ENCODE data around the gene XRN1. TPM values are rescaled to one million over a fixed set of nuclear protein-coding genes. Genes with fewer than 3 reads are reported as not detected.

Gene XRN1
- total RNA-seq, 1 donor from 2014 or later, result 23.5 TPM

DNA sequence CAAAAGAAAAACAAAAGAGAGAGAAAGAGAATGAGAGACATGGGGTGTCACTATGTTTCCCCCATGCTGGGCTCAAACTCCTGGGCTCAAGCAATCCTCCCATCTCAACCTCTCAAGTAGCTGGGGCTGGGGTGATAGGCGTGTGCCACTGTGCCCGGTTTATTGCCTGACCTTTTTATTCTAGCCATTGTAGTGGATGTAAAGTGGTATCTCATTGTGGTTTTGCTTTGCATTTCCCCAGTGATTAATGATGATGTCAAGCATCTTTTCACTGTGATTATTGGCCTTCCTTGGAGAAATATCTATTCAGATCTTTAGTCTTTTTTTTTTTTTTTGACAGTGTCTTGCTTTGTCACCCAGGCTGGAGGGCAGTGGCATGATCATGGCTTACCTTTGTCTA is 184.7 kb downstream of the XRN1 start:
- H3K36me3 Mint-ChIP-seq (ENCODE audit: low read depth), result no peaks in the 10 kb centered on the region
- no peak for DNase-seq (ENCODE audit: low read depth, low spot score)
- H3K4me1 Mint-ChIP-seq, result peaks cover 13% of the 10 kb centered on the region
- H3K4me3 Mint-ChIP-seq, result no peak overlapping the region
- TF ChIP-seq CTCF (conservative IDR thresholded peaks at IDR 0.05), result no peak
- no peaks in the 10 kb centered on the region for H3K27me3 Mint-ChIP-seq (ENCODE audit: low read depth)
- H3K9me3 Mint-ChIP-seq, result peaks cover 2% of the 10 kb centered on the region
- no peak overlapping the region for H3K27ac Mint-ChIP-seq (ENCODE audit: unreplicated experiment)

DNA sequence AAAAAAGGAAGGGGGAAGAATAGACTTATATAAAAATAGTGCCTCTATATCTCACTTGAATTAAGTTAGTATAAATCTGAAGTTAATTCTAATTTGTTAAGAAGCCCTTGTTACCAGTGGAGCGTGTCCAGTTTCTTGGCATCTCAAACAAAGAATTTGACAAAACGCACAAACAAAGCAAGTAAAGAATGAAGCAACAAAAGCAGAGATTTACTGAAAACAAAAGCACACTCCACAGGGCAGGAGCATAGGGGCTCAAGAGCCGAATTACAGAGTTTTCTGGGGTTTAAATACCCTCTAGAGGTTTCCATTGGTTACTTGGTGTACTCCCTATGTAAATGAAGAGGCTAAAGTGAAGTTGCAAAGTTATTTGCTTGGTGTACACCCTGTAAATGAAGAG is 188.5 kb downstream of the XRN1 start:
- peaks cover 13% of the 10 kb centered on the region for H3K4me1 Mint-ChIP-seq
- no peak for DNase-seq (ENCODE audit: low read depth, low spot score)
- peaks cover 4% of the 10 kb centered on the region for H3K36me3 Mint-ChIP-seq (ENCODE audit: low read depth)
- no peak overlapping the region for H3K4me3 Mint-ChIP-seq
- no peaks in the 10 kb centered on the region for H3K9me3 Mint-ChIP-seq
- TF ChIP-seq CTCF (conservative IDR thresholded peaks at IDR 0.05), result no peak
- H3K27ac Mint-ChIP-seq (ENCODE audit: unreplicated experiment), result peak overlapping the region; percentile 69
- H3K27me3 Mint-ChIP-seq (ENCODE audit: low read depth), result no peaks in the 10 kb centered on the region

DNA sequence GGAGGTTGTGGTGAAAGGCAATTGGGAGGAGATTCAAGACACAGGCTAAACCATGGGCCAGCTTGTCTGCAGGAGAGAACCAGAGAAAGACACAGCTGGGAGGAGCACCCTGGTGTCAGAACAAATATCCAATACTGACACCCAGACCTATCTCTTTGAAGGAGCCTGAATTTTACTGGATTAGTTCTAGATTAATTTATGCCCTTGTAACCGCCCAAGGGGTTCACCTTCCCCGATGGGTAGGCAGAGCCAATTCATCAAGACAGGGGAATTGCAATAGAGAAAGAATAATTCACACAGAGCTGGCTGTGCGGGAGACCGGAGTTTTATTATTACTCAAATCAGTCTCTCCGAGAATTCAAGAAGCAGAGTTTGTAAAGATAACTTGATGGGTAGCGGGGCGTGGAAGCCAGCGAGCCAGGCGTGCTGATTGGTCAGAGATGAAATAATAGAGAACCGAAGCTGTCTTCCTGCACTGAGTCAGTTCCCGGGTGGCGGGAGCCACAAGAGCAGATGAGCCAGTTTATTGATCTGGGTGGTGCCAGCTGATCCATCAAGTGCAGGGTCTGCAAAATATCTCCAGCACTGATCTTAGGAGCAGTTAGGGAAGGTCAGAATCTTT is 191.0 kb downstream of the XRN1 start:
- Mint-ChIP-seq H3K27me3 (ENCODE audit: low read depth) (no peaks in the 10 kb centered on the region), H3K36me3 (ENCODE audit: low read depth) (peaks cover 20% of the 10 kb centered on the region), H3K9me3 (peaks cover 11% of the 10 kb centered on the region), H3K4me3 (no peak overlapping the region), H3K4me1 (peaks cover 8% of the 10 kb centered on the region), H3K27ac (ENCODE audit: unreplicated experiment) (no peak overlapping the region)
- no peak for DNase-seq (ENCODE audit: low read depth, low spot score)
- TF ChIP-seq CTCF (conservative IDR thresholded peaks at IDR 0.05), result no peak

Other genes with a start within 250 kb of the XRN1 start
- gene GK5, start 222.5 kb downstream of the XRN1 start, total RNA-seq, result 14.9 and 16.5 TPM in 2 replicates
- gene ATR, start 130.7 kb upstream of the XRN1 start, total RNA-seq, result 23.3 and 27.5 TPM in 2 replicates
- 5.6 and 5.7 TPM in 2 replicates for gene PLS1, start 148.4 kb upstream of the XRN1 start, total RNA-seq